ENCODE data around the gene OR8J1.

OR8J1 gene

GRCh38 chr11:56404393-56404792, 50.3 kb downstream of the OR8J1 start:
- in situ Hi-C loops (cut with HindIII; ENCODE audit: low pct_ligation_motif_present, low sequenced_read_pairs) = no loop called here
- Histone ChIP-seq H3K27ac (no peak overlapping the region), H3K4me3 (ENCODE audit: low read depth, low read length) (no peak overlapping the region), H3K36me3 (replicated peaks) (no peaks in the 10 kb centered on the region), H3K27me3 (replicated peaks) (no peaks in the 10 kb centered on the region)
- no peak for TF ChIP-seq CTCF (IDR thresholded peaks at IDR 0.05; ENCODE audit: low read depth, low read length, missing control alignments)
- DNase-seq = no peak

DNA sequence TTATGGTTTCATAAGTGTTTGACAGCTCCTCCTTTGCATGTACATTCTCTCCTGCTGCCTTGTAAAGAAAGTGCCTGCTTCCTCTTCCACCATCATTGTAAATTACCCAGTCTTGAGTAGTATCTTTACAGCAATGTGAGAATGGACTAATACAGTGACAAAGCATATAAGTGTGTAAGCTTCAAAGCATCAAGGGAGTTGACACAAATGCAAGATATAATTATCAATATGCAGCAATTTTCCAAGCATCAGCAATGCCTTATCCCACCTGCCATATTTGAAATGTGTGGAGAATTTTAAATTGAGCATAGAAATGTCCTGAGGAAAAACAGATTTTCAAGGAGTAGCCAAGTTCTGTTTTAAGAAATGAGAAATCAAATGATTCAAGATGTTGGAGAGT, 56.7 kb downstream of the OR8J1 start:
- no peak for DNase-seq
- Histone ChIP-seq H3K4me3 (ENCODE audit: low read depth, low read length) (no peak overlapping the region), H3K27ac (no peak overlapping the region), H3K36me3 (replicated peaks) (no peaks in the 10 kb centered on the region), H3K27me3 (replicated peaks) (no peaks in the 10 kb centered on the region)
- in situ Hi-C loops (cut with HindIII; ENCODE audit: low pct_ligation_motif_present, low sequenced_read_pairs) = no loop called here
- no peak for TF ChIP-seq CTCF (IDR thresholded peaks at IDR 0.05; ENCODE audit: low read depth, low read length, missing control alignments)

Data from brain microvascular endothelial cell (primary cell).